IMR-90 (cell line): ENCODE results near the gene PES1.

Source experiments
- BHLHE40 ChIP-seq: fragments of 150-350 bp; IDR thresholded peaks from 2 replicates; pipeline ENCODE4 v1.6.1; 2016; ENCODE audit warnings: mild to moderate bottlenecking, low read depth, low read length
- CEBPB ChIP-seq: IDR thresholded peaks from 2 replicates; pipeline ENCODE4 v1.6.1; 2012; ENCODE audit warnings: low read depth, low read length, improper control_type of control experiment
- CTCF ChIP-seq: conservative IDR thresholded peaks from 2 replicates; pipeline ENCODE4 v1.5.1; 2012; ENCODE audit warnings: mild to moderate bottlenecking, low read depth, low read length, improper control_type of control experiment
- ELK1 ChIP-seq: fragments of 150-350 bp; IDR thresholded peaks from 2 replicates; pipeline ENCODE4 v1.6.1; 2016; ENCODE audit warnings: low read depth, mild to moderate bottlenecking, low read length, moderate library complexity, borderline replicate concordance
- FOS ChIP-seq: fragments of 150-350 bp; IDR thresholded peaks from 2 replicates; pipeline ENCODE4 v1.6.1; 2016; ENCODE audit warnings: low read depth, low read length
- MAZ ChIP-seq: IDR thresholded peaks from 2 replicates; pipeline ENCODE4 v1.6.1; 2012; ENCODE audit warnings: low read depth, mild to moderate bottlenecking, low read length, improper control_type of control experiment, moderate library complexity, borderline replicate concordance
- MXI1 ChIP-seq: IDR thresholded peaks from 2 replicates; pipeline ENCODE4 v1.6.1; 2012; ENCODE audit warnings: low read depth, mild to moderate bottlenecking, low read length, moderate library complexity, borderline replicate concordance
- NFE2L2 ChIP-seq: fragments of 150-350 bp; IDR thresholded peaks from 2 replicates; pipeline ENCODE4 v1.6.1; 2016; ENCODE audit warnings: low read depth, mild to moderate bottlenecking, low read length
- POLR2A ChIP-seq: IDR thresholded peaks from 2 replicates; pipeline ENCODE4 v1.6.1; 2012; ENCODE audit warnings: mild to moderate bottlenecking, low read depth, low read length
- RAD21 ChIP-seq: IDR thresholded peaks from 2 replicates; pipeline ENCODE4 v1.6.1; 2012; ENCODE audit warnings: low read length, improper control_type of control experiment
- RCOR1 ChIP-seq: IDR thresholded peaks from 2 replicates; pipeline ENCODE4 v1.6.1; 2012; ENCODE audit warnings: mild to moderate bottlenecking, low read length, improper control_type of control experiment; ENCODE audit not compliant: insufficient replicate concordance
- RFX5 ChIP-seq: IDR thresholded peaks from 2 replicates; pipeline ENCODE4 v1.8.0; 2012; ENCODE audit warnings: low read depth, mild to moderate bottlenecking, low read length, moderate library complexity
- SMC3 ChIP-seq: fragments of 150-350 bp; IDR thresholded peaks from 2 replicates; pipeline ENCODE4 v1.6.1; 2016; ENCODE audit warnings: low read depth, mild to moderate bottlenecking, antibody characterized with exemption, low read length, moderate library complexity
- USF2 ChIP-seq: fragments of 150-350 bp; IDR thresholded peaks from 2 replicates; pipeline ENCODE4 v1.6.1; 2017; ENCODE audit warnings: mild to moderate bottlenecking, antibody characterized with exemption, low read length, low read depth

- TF ChIP-seq POLR2A: no peak
- TF ChIP-seq CTCF: no peak
- TF ChIP-seq NFE2L2: no peak
- no peak for TF ChIP-seq MAZ
- no peak for TF ChIP-seq RAD21
- TF ChIP-seq USF2: no peak
- no peak for TF ChIP-seq BHLHE40
- no peak for TF ChIP-seq MXI1
- TF ChIP-seq SMC3: no peak
- TF ChIP-seq RCOR1: no peak
- no peak for TF ChIP-seq CEBPB
- TF ChIP-seq FOS: no peak
- TF ChIP-seq ELK1: no peak
- no peak for TF ChIP-seq RFX5
Observed at GRCh38 chr22:30574997-30575671, 16.6 kb downstream of the PES1 start.
